Naive B cell (primary cell): Measurements from ENCODE around the gene TMEM94. TPM values are rescaled to one million over a fixed set of nuclear protein-coding genes. Genes with fewer than 3 reads are reported as not detected.
"Not testable (repeated sequence)": the region's sequence is repeated elsewhere in the genome, so short reads cannot be mapped to it uniquely, and the experiment has no call there.

Experiments
- ATAC-seq, 2 donors: fragments of 150-1000 bp; cut with Tn5 transposase; 2 replicates each; pipeline ENCODE4 v1.10.0; 2021; ENCODE audit warnings: low read depth in 2 of 2, mild to moderate bottlenecking in 2 of 2, moderate library complexity in 2 of 2
- DNase-seq: peaks from one replicate; pipeline ENCODE4 v3.0.0; 2022
- H3K27ac Mint-ChIP-seq, 6 donors: one replicate each; pipeline ENCODE4 v1.8.0; 2020 to 2022; ENCODE audit warnings: mild to moderate bottlenecking in 6 of 6, mixed read lengths in 6 of 6, moderate library complexity in 5 of 6, inconsistent platforms in 2 of 6
- H3K27me3 Mint-ChIP-seq, 3 donors: one replicate each; pipeline ENCODE4 v1.8.0; 2021 to 2022; ENCODE audit warnings: mixed read lengths in 3 of 3, mild to moderate bottlenecking in 1 of 3
- H3K36me3 Mint-ChIP-seq, 2 donors: one replicate each; pipeline ENCODE4 v1.8.0; 2020 to 2022; ENCODE audit warnings: mixed read lengths in 2 of 2, inconsistent platforms in 1 of 2, mild to moderate bottlenecking in 1 of 2
- H3K4me1 Mint-ChIP-seq, 3 donors: one replicate each; pipeline ENCODE4 v1.8.0; 2020 to 2022; ENCODE audit warnings: mixed read lengths in 3 of 3, inconsistent platforms in 1 of 3, mild to moderate bottlenecking in 1 of 3, moderate library complexity in 1 of 3
- H3K4me3 Mint-ChIP-seq, 8 donors: one replicate each; pipeline ENCODE4 v1.8.0; 2020 to 2022; ENCODE audit warnings: mild to moderate bottlenecking in 8 of 8, mixed read lengths in 8 of 8, moderate library complexity in 8 of 8, inconsistent platforms in 2 of 8
- H3K9me3 Mint-ChIP-seq, 7 donors: one replicate each; pipeline ENCODE4 v1.8.0; 2020 to 2022; ENCODE audit warnings: mixed read lengths in 7 of 7, mild to moderate bottlenecking in 5 of 7, inconsistent platforms in 2 of 7, moderate library complexity in 1 of 7
- polyA plus RNA-seq, 6 donors: library from polyadenylated mRNA; unstranded; fragments of 300-500 nt; fragmentation: Illumina TruSeq; gene quantifications; one replicate each; pipeline ENCODE4 v1.2.3, GENCODE V29; 2021; ENCODE audit warnings: low read depth in 6 of 6

TMEM94 gene
- polyA plus RNA-seq, 6 donors from 2014 or later: 6.3 to 25.9 (median 9.0) TPM

DNA sequence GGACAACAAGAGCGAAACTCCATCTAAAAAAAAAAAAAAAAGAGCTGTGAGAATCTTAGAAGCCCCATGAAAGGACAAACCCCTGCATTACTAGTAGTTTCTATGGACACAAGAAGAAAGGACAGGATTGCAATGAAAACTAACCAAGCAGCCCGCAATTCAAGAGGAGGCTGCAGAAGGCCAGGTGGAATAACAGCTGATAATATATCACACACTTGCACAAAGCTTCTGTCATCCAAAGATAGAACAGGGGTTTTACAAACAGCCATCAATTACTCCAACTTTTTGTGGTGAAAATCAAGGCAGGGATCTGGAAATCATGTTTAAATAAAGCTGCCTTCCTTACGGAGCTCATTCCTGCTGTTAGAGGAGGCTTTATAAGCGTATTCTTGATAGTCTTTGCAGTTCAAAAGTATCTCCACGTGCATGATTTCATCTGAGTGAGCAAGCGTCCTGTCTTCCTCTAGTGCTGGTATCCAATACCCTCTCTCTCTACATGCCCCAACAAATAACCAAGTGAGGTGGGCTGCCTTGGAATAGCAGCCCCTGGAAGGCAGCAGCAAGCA, 23.1 kb upstream of the TMEM94 start:
- DNase-seq (no peak), ATAC-seq (no peak)
- no peaks in the 10 kb centered on the region for H3K9me3 Mint-ChIP-seq
- peaks cover 14 to 22% (median 14%) of the 10 kb centered on the region in 3 donors for H3K27me3 Mint-ChIP-seq
- H3K36me3 Mint-ChIP-seq: no peaks in the 10 kb centered on the region
- H3K4me1 Mint-ChIP-seq: no peaks in the 10 kb centered on the region
- no peak overlapping the region for H3K27ac Mint-ChIP-seq
- no peak overlapping the region for H3K4me3 Mint-ChIP-seq

DNA sequence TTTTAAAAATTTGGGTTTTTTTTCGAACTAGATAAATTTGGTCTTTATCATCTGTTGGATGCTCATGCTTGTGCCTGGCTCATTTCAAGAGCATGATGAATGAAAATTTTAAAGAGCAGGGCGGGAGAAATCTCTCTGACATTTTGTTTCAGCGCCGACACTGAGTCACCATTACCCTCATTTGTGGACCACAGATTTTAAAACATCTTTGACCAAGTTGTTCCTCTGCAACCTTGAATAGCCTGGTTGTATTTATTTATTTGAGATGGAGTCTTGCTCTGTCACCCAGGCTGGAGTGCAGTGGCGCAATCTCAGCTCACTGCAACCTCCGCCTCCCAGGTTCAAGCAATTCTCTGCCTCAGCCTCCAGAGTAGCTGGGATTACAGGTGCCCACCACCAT, 22.0 kb upstream of the TMEM94 start:
- not testable (repeated sequence) for H3K4me3 Mint-ChIP-seq, H3K27ac Mint-ChIP-seq, H3K4me1 Mint-ChIP-seq, H3K9me3 Mint-ChIP-seq, H3K36me3 Mint-ChIP-seq, ATAC-seq, DNase-seq
- peaks cover 14 to 22% (median 14%) of the 10 kb centered on the region in 3 donors for H3K27me3 Mint-ChIP-seq

DNA sequence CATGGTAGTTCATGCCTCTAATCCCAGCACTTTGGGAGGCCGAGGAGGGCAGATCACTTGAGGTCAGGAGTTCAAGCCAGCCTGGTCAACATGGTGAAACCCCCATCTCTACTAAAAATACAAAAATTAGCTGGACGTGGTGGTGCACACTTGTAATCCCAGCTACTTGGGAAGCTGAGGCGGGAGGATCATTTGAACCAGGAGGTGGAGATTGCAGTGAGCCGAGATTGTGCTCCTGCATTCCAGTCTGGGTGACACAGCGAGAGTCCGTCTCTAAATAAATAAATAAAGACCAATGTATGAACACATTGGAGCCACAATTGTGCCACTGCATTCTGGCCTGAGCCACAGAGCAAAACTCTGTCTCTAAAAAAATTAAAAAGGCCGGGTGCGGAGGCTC, 19.0 kb upstream of the TMEM94 start:
- H3K4me3 Mint-ChIP-seq, H3K4me1 Mint-ChIP-seq, H3K27ac Mint-ChIP-seq, DNase-seq, H3K9me3 Mint-ChIP-seq, ATAC-seq, H3K36me3 Mint-ChIP-seq: not testable (repeated sequence)
- H3K27me3 Mint-ChIP-seq: peaks cover 9 to 13% (median 10%) of the 10 kb centered on the region in 3 donors

DNA sequence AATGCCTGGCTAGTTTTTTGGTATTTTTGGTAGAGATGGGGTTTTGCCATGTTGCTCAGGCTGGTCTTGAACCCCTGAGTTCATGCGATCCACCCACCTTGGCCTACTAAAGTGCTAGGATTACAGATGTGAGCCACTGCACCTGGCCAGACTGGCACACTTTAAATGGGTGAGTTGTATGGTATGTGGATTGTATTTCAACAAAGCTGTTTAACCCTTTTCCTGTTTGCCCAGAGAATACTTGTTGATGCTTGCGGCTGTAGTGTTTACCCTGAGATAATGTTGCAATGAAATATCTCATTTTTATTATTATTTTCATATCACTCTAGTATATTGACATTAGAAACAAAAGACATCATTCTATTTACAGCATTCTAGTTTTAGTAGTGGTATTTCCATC, 17.1 kb upstream of the TMEM94 start:
- DNase-seq (no peak), ATAC-seq (no peak)
- Mint-ChIP-seq H3K36me3 (no peaks in the 10 kb centered on the region), H3K27me3 (peaks cover 9 to 13% (median 10%) of the 10 kb centered on the region in 3 donors), H3K4me1 (no peaks in the 10 kb centered on the region), H3K9me3 (no peaks in the 10 kb centered on the region), H3K4me3 (no peak overlapping the region), H3K27ac (no peak overlapping the region)

DNA sequence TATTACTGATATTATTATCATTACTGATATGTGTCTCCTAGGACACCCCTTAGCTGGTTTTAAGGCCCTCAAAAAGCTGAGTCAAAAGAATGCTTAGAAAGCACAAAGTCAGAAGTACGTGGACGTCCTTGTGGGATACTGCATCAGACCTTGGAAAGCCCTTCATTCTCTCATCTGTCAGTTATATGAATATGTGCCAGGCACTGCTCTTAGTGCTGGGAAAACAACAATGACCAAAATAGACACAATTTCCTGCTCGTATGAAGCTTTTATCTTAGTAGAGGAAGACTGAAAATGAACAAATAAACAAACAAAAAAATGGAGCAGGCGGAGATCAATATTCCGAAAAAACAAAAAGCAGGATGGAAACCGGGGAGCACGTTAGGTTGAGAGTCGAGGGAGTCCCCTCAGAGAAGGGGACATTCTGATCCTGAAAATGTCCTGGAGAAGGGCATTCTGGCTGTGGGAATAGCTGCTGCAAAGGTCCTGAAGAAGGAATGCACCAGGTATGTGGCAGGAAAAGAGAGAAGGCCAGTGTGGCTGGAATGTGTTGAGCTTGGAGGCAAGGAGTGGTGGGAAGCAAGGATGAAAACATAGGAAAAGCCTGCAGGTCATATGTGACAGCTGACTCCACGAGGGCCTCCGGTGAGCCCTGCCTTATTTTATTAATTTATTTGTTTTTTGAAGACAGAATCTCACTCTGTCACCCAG, 15.5 kb upstream of the TMEM94 start:
- Mint-ChIP-seq H3K4me1 (no peaks in the 10 kb centered on the region), H3K27me3 (peaks cover 4 to 6% (median 5%) of the 10 kb centered on the region in 3 donors), H3K9me3 (no peaks in the 10 kb centered on the region), H3K4me3 (no peak overlapping the region), H3K27ac (peak overlapping the region in 1 of 6 donors; percentile 23), H3K36me3 (no peaks in the 10 kb centered on the region)
- DNase-seq (no peak), ATAC-seq (no peak)

DNA sequence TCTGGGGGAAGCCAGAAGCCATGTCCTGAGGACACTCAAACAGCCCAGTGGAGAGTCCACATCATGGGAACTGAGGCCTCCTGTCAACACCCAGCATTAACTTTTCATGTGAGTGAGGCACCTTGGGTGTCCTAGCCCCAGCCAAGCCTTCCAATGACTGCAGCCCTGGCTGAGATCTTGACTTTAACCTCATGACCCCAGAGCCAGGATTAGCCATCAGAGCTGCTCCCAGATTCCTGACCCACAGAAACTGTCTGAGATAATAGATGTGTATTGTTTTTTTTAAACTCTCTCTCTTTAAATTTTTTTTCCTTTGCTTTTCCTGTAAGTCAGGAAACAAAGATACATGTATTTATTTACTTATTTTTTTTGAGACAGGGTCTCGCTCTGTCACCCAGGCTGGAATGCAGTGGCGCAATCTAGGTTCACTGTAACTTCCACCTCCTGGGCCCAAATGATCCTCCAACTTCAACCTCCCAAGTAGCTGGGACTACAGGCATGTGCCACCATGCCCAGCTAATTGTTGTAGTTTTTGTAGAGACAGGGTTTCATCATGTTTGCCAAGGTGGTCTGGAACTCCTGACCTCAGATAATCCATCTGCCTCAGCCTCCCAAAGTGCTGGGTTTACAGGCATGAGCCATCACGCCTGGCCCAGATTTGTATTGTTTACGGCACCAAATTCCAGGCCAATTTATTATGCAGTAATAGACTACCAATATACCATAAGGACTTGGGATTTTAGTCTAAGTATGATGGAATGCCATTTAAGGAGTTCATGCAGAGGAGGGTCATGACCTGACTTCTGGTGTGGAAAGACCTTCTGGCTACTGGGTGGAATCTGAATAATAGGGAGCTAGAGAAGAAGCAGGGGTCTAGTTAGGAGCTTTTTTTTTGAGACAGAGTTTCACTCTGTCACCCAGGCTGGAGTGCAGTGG, 14.0 kb upstream of the TMEM94 start:
- Mint-ChIP-seq H3K27me3 (no peaks in the 10 kb centered on the region), H3K9me3 (no peaks in the 10 kb centered on the region), H3K4me1 (no peaks in the 10 kb centered on the region), H3K27ac (peak overlapping the region in 1 of 6 donors; percentile 22), H3K36me3 (no peaks in the 10 kb centered on the region), H3K4me3 (no peak overlapping the region)
- DNase-seq (no peak), ATAC-seq (no peak)

DNA sequence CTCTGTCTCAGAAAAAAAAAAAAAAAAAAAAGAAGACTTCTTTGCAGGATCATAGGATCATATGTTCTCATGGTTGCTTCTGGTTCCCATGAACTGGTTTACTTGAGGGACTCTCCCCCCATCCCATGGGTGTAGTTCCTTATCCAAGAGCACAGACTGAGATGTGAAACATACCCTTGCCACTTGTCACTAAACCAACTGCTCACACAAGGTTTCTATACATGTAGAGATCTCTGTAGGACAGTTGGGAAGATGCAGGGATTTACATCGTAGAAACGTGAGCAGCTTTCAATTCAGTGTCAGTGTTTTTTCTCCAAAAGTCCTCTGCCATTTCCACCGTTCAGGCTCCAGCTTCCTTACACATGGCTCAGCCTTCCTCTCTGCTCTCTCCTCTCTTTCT, 11.1 kb upstream of the TMEM94 start:
- H3K4me3 Mint-ChIP-seq: no peak overlapping the region
- H3K27ac Mint-ChIP-seq: no peak overlapping the region
- DNase-seq: no peak
- no peaks in the 10 kb centered on the region for H3K27me3 Mint-ChIP-seq
- no peaks in the 10 kb centered on the region for H3K9me3 Mint-ChIP-seq
- H3K4me1 Mint-ChIP-seq: no peaks in the 10 kb centered on the region
- H3K36me3 Mint-ChIP-seq: no peaks in the 10 kb centered on the region
- ATAC-seq: no peak

DNA sequence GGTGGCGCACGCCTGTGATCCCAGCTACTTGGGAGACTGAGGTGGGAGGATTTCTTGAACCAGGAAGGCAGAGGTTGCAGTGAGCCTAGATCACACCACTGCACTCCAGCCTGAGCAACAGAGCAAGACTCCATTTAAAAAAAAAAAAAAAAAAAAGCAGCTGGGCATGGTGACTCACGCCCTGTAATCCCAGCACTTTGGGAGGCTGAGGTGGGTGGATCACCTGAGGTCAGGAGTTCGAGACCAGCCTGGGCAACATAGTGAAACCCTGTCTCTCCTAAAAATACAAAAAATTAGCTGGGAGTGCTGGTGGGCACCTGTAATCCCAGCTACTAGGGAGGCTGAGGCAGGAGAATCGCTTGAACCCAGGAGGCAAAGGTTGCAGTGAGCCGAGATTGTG, 10.5 kb upstream of the TMEM94 start:
- not testable (repeated sequence) for H3K27me3 Mint-ChIP-seq, H3K36me3 Mint-ChIP-seq, H3K4me1 Mint-ChIP-seq, ATAC-seq, H3K27ac Mint-ChIP-seq, DNase-seq, H3K4me3 Mint-ChIP-seq, H3K9me3 Mint-ChIP-seq

DNA sequence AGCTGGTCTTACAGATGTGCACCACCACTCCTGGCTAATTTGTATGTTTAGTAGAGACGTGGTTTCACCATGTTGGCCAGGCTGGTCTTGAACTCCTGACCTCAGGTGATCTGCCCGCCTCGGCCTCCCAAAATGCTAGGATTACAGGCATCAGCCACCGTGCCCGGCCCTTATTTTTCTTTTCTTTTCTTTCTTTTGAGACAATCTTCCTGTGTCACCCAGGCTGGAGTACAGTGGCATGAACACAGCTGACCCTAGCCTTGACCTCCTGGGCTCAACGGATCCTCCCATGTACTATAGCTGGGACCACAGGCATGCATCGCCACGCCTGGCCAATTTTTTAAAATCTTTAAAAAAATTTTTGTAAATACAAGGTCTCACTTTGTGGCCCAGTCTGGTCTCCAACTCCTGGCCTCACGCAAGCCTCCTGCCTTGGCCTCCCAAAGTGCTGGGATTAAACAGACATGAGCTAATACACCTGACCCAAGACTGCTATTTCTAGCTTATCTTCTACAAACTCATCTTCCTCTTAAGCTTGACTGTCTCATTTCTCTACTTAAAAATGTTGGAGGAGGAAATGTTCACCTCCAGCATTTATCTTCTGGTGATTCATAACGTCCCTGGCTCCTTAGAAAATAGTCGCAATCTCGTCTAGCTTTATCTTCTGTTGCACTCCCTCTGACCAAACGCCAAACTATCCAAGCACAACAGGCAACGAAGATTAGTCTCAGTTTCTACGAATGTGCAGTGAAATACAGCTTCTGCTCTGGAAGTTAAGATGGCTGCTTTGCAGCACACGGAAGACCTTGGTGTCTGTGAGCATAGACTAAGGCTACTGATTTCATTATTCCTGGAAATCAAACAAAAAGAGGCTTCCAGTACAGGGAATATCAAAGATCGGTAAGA, 8.2 kb upstream of the TMEM94 start:
- ATAC-seq (no peak), DNase-seq (no peak)
- no peaks in the 10 kb centered on the region for H3K4me1 Mint-ChIP-seq
- no peak overlapping the region for H3K4me3 Mint-ChIP-seq
- H3K36me3 Mint-ChIP-seq: no peaks in the 10 kb centered on the region
- no peaks in the 10 kb centered on the region for H3K27me3 Mint-ChIP-seq
- H3K27ac Mint-ChIP-seq: no peak overlapping the region
- no peaks in the 10 kb centered on the region for H3K9me3 Mint-ChIP-seq

DNA sequence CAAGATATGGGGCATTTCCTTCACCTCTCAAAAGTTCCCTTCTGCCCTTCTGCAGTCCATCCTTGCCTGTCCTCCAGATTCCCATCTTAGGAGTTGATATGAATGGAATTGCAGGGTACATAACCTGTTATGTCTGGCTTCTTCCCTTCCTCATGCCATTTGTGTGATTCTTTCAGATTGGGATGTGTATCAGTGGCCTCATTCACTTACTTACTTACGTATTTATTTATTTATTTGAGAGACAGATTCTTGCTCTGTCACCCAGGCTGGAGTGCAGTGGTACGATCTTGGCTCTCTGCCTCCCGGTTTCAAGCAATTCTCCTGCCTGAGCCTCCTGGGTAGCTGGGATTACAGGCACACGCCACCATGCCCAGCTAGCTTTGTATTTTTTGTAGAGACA, 6.2 kb upstream of the TMEM94 start:
- no peak overlapping the region for H3K4me3 Mint-ChIP-seq
- no peaks in the 10 kb centered on the region for H3K27me3 Mint-ChIP-seq
- H3K36me3 Mint-ChIP-seq: no peaks in the 10 kb centered on the region
- peaks cover 7 to 10% (median 9%) of the 10 kb centered on the region in 3 donors for H3K4me1 Mint-ChIP-seq
- DNase-seq: no peak
- H3K9me3 Mint-ChIP-seq: no peaks in the 10 kb centered on the region
- ATAC-seq: no peak
- no peak overlapping the region for H3K27ac Mint-ChIP-seq

DNA sequence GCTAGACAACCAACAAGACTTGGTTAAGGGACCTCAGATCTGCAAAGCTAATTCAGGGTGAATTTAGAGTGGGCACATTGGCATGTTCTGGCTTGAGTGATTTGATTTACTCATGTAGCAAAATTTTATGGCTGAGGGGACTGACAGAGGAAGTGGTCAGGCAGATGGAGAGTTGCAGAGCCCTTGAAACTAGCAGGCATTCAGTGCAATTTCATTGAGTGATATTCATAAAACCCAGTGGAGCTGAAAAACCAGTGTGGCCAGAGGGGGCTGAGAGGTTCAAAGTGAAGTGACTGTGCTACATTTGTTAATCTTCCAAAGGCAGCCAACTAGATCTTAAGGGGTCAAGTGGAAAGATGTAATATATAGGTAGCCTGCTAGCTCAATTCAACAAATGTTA, 2.2 kb upstream of the TMEM94 start:
- H3K4me1 Mint-ChIP-seq: peaks cover 23 to 35% (median 28%) of the 10 kb centered on the region in 3 donors
- ATAC-seq (no peak), DNase-seq (no peak)
- H3K4me3 Mint-ChIP-seq: peak overlapping the region in 1 of 8 donors; percentile 50
- no peaks in the 10 kb centered on the region for H3K9me3 Mint-ChIP-seq
- peak overlapping the region in 1 of 6 donors; percentile 68 for H3K27ac Mint-ChIP-seq
- no peaks in the 10 kb centered on the region for H3K36me3 Mint-ChIP-seq
- H3K27me3 Mint-ChIP-seq: no peaks in the 10 kb centered on the region

DNA sequence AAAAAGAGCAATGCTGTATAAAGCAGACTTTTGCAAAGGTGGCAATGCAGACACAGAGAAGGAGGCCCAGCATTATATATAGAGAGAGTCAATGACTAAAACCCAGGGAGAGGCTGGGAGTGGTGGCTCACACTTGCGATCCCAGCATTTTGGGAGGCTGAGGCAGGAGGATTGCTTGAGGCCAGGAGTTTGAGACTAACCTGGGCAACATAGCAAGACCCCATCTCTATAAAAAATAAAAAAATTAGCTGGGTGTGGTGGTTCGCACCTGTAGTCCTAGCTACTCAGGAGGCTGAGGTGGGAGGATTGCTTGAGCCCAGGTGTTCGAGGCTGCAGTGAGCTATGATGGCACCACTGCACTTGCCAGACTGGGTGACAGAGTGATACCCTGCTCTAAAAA, 1.8 kb upstream of the TMEM94 start:
- Mint-ChIP-seq H3K4me1 (peaks cover 25 to 35% (median 32%) of the 10 kb centered on the region in 3 donors), H3K4me3 (peak overlapping the region in 1 of 8 donors; percentile 50), H3K27ac (peak overlapping the region in 1 of 6 donors; percentile 43)
- not testable (repeated sequence) for DNase-seq, H3K27me3 Mint-ChIP-seq, H3K36me3 Mint-ChIP-seq, H3K9me3 Mint-ChIP-seq, ATAC-seq

DNA sequence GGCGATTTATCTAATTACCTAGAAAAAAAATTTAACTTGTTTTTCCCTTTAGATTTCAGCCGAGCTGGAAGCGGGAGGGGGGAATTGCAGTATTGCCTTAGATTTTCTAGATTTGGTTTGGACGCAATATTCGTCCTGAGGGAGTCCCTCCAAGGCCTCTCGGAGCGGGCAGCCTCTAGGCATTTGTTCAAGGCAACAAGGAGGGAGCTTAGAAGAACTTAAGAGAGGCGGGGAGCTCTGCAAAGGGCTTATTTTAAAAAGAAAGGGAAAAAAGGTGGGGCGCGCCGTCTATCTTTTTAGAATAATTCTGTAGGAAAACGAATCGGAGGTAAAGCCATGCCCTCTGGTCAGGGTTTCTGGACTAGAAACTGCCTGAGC, 407 bp upstream of the TMEM94 start:
- peak overlapping the region; percentile 80 to 98 (median 96) for H3K27ac Mint-ChIP-seq
- peak overlapping the region; percentile 92 to 97 (median 95) for H3K4me3 Mint-ChIP-seq
- no peaks in the 10 kb centered on the region for H3K36me3 Mint-ChIP-seq
- DNase-seq: no peak
- peak; percentile 8 to 13 for ATAC-seq
- H3K27me3 Mint-ChIP-seq: no peaks in the 10 kb centered on the region
- peaks cover 31 to 42% (median 40%) of the 10 kb centered on the region in 3 donors for H3K4me1 Mint-ChIP-seq
- H3K9me3 Mint-ChIP-seq: no peaks in the 10 kb centered on the region
